Epithelial cell of esophagus (primary cell): ENCODE data around the gene ZDHHC24.

Source experiments
- DNase-seq: peaks from one replicate; pipeline ENCODE4 v3.0.0; 2010; ENCODE audit warnings: low read depth
- H3K4me3 ChIP-seq: 2 replicates; pipeline ENCODE4 v1.5.1; 2011; ENCODE audit warnings: mild to moderate bottlenecking, low read length, control low read depth
- TF ChIP-seq, protein P1 (sequence below): IDR thresholded peaks from 2 replicates; pipeline ENCODE4 v1.5.1; 2011; ENCODE audit warnings: low read depth, mild to moderate bottlenecking, low read length, control low read depth, inconsistent platforms; ENCODE audit not compliant: insufficient read depth; ENCODE audit errors: missing control alignments

The ZDHHC24 gene

DNA sequence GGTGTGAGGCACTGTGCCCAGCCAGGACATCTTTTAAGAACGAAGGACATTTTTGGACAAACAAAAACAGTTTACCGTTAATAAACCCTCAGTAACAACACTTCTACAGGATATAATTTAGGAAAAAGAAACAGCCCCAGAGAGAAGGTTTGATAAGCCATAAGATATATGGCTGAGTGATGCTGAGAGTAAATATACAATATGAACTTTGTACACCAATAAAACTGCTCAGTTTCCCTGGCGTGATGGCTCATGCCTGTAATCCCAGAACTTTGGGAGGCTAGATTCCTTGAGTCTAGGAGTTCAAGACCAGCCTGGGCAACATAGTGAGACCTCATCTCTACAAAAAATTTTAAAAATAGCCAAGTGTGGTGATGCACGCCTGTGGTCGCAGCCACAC lies 47.3 kb downstream of the ZDHHC24 start:
- no peak overlapping the region for H3K4me3 ChIP-seq
- DNase-seq: no peak
- TF ChIP-seq, protein P1, sequence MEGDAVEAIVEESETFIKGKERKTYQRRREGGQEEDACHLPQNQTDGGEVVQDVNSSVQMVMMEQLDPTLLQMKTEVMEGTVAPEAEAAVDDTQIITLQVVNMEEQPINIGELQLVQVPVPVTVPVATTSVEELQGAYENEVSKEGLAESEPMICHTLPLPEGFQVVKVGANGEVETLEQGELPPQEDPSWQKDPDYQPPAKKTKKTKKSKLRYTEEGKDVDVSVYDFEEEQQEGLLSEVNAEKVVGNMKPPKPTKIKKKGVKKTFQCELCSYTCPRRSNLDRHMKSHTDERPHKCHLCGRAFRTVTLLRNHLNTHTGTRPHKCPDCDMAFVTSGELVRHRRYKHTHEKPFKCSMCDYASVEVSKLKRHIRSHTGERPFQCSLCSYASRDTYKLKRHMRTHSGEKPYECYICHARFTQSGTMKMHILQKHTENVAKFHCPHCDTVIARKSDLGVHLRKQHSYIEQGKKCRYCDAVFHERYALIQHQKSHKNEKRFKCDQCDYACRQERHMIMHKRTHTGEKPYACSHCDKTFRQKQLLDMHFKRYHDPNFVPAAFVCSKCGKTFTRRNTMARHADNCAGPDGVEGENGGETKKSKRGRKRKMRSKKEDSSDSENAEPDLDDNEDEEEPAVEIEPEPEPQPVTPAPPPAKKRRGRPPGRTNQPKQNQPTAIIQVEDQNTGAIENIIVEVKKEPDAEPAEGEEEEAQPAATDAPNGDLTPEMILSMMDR: no peak

DNA sequence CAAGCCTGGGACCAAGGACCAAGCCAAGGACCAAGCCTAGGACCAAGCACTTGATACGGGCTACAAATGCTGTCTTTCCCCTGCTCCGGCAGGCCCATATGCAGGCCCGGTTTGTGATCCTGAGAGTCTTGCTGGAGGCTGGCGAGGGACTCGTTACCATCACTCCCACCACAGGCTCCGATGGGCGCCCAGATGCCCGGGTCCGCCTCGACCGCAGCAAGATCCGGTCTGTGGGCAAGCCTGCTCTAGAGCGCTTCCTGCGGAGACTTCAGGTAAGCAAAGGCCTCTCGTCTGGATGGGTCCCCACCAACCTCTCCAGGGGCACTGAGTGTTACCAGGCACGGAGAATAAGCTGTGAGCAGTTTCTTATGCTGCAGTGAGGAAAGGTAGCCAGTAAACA lies 48.6 kb downstream of the ZDHHC24 start:
- H3K4me3 ChIP-seq: no peak overlapping the region
- TF ChIP-seq, protein P1: no peak
- DNase-seq: no peak

DNA sequence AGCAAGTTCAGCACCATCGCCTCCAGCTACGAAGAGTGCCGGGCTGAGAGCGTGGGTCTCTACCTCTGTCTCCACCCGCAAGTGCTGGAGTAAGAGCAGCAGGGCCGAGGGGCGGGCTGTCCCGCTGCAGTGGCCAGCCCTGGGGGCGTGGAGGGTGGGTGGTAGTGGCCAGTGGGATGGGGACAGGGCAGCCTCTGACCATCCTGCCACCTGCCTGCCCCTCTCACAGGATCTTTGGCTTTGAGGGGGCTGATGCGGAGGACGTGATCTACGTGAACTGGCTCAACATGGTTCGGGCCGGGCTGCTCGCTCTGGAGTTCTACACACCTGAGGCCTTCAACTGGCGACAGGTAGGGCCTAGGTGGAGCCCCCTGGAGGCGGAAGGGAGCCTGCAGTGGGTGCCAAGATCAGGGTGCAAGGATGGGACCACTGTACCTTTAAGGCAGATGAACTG lies 50.4 kb downstream of the ZDHHC24 start:
- H3K4me3 ChIP-seq: no peak overlapping the region
- DNase-seq: no peak
- TF ChIP-seq, protein P1: no peak

DNA sequence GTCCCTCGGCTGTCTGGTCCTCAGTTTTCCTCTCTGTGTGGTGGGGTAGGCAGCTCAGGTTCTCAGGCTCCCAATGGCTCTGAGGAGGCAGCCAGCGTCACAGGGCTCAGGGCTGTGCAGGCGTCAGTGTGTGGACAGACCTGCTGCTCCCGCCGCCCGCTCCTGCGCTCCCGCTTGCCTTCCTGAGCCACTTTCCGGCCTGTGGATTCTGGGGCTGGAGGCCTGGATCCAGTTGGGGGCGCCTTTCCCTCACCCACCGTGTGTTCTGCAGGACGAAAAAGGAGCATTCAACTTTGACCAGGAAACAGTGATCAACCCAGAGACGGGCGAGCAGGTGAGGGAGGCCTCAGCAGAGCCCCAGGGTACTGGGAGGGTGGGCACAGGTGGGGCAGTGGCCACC lies 50.9 kb downstream of the ZDHHC24 start:
- no peak overlapping the region for H3K4me3 ChIP-seq
- DNase-seq: no peak
- TF ChIP-seq, protein P1: no peak

DNA sequence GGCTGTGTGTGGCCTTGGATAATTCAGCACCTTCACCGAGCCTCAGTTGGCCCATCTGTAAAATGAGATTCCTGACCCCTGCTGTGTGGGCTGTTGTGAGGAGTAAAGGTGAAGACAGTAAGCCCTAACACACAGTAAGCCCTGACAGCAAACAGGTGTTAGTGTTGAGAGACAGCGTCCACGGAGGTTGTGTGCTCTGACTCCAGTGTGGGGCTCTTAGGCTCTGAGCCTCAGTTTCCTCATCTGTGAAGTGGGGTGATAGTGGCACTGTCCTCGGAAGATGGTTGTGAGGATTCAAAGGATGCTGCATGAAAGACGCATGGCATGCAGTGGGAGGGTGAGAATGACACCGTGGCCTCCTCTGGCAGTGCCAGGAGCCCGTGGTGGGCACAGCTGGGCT lies 51.4 kb downstream of the ZDHHC24 start:
- H3K4me3 ChIP-seq: no peak overlapping the region
- no peak for DNase-seq
- TF ChIP-seq, protein P1: no peak

DNA sequence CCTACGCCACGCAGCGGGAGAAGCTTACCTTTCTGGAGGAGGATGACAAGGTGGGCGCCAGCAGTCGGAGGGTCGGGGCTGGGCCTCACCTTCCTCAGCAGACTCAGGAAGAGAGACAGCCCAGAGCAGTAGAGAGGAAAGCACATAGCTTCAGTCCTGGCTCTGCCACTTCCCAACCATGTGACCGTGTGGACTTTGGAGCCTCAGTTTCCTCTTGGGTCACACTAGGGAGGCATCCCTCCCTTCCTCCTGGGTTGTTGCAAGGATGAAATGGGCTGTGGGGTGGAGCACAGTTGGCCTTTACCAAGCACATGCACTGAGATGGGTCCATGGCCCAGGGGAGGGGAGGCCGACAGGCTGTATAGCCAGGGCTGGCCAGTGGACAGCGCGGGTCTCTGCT lies 52.7 kb downstream of the ZDHHC24 start:
- H3K4me3 ChIP-seq: no peak overlapping the region
- no peak for DNase-seq
- TF ChIP-seq, protein P1: no peak

DNA sequence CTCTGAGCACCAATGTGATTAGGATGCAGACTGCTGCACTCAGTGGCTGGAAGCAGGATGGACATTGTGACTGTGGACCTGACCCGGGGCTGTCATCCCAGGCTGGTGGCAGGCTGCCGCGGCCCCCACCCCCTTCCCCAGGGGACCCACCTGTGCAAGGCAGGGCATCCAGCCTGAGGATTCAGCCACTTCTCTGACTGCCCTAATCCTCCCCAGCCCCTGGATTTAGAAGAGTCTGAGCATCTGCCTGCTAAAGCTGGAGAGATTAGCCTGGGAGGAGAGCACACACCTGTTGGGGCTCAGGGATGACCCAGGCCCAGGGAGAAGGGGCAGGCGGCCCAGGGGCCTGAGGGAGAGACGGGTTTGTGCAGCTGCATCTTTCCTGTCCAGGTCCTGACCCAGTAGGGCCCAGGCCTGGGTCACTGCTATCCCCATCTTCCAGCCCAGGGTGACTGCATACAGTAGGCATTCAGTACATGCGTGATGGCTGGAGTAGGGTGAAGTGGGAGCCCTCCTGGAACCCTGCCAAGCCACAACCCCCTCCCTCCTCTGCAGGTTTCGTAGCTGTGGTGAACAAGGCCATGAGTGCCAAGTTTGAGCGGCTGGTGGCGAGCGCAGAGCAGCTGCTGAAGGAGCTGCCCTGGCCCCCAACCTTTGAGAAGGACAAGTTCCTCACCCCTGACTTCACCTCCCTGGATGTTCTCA lies 53.5 kb downstream of the ZDHHC24 start:
- TF ChIP-seq, protein P1: no peak
- H3K4me3 ChIP-seq: no peak overlapping the region
- DNase-seq: no peak
